A549 (cell line): ENCODE measurements around the gene YPEL4. TPM values are rescaled to one million over a fixed set of nuclear protein-coding genes. Genes with fewer than 3 reads are reported as not detected.

ENCODE experiments used
- ATAC-seq, 2 experiments: fragments of 200-7000 bp in 1 of 2; fragments of >200 bp in 1 of 2; cut with Nextera tagmentation in 1 of 2; cut with Tn5 transposase in 1 of 2; 3 replicates each; pipeline versions ENCODE4 v1.8.0 to v1.9.1; 2018 to 2020; ENCODE audit warnings: mild to moderate bottlenecking in 1 of 2, moderate library complexity in 1 of 2
- CTCF ChIA-PET: fragments of 300-600 bp; sonication (Branson Sonifier 250); formaldehyde crosslinking; extraction: SDS; loops from one replicate; lab custom pipeline; 2021; ENCODE audit warnings: antibody characterized with exemption, inconsistent platforms; lab: Yijun Ruan, JAX
- POLR2A ChIA-PET: fragments of 350-600 bp; formaldehyde crosslinking; extraction: SDS; loops from one replicate; lab custom pipeline; 2021; ENCODE audit warnings: antibody characterized with exemption, inconsistent platforms; lab: Yijun Ruan, JAX
- DNase-seq, 2 experiments: peaks; one replicate each; pipeline versions ENCODE4 v3.0.0 to v3.0.0-alpha.2; 2011 to 2016; ENCODE audit warnings: low read depth in 1 of 2, low spot score in 1 of 2
- FAIRE-seq: peaks from 2 replicates; lab custom pipeline; 2011; peaks lifted over from hg19 to GRCh38; lab: Jason Lieb, UNC
- H3K27ac ChIP-seq, 2 experiments: fragments of >200 bp; sonication (Bioruptor Twin); formaldehyde crosslinking; 3 replicates each; pipeline ENCODE4 v1.5.1; 2016 to 2017
- H3K4me1 ChIP-seq: fragments of >200 bp; sonication (Bioruptor Twin); formaldehyde crosslinking; 3 replicates; pipeline ENCODE4 v1.6.1; 2016
- H3K4me2 ChIP-seq: fragments of >200 bp; sonication (Bioruptor Twin); formaldehyde crosslinking; 3 replicates; pipeline ENCODE4 v1.6.1; 2016
- H3K4me3 ChIP-seq: fragments of >200 bp; sonication (Bioruptor Twin); formaldehyde crosslinking; 3 replicates; pipeline ENCODE4 v1.5.1; 2016
- H3K9me3 ChIP-seq: fragments of >200 bp; sonication (Bioruptor Twin); formaldehyde crosslinking; 3 replicates; pipeline ENCODE4 v1.6.1; 2016
- BHLHE40 ChIP-seq: IDR thresholded peaks from 2 replicates; pipeline ENCODE4 v1.6.1; 2012; ENCODE audit warnings: low read depth, low read length, inconsistent platforms
- CEBPB ChIP-seq, 2 experiments: fragments of >200 bp in 1 of 2; sonication (Bioruptor Twin) in 1 of 2; formaldehyde crosslinking in 1 of 2; IDR thresholded peaks; 2 replicates each; pipeline ENCODE4 v1.6.1; 2012 to 2016
- CHD2 ChIP-seq: fragments of 150-350 bp; IDR thresholded peaks from 2 replicates; pipeline ENCODE4 v1.6.1; 2014; ENCODE audit warnings: low read length; ENCODE audit not compliant: partially characterized antibody
- EHF ChIP-seq: fragments of 250-450 bp; sonication (Bioruptor Pico); IDR thresholded peaks from 2 replicates; pipeline ENCODE4 v1.5.0; 2020; ENCODE audit warnings: mild to moderate bottlenecking
- EP300 ChIP-seq, 2 experiments: fragments of >200 bp; sonication (Bioruptor Twin); formaldehyde crosslinking; IDR thresholded peaks; 2 replicates in 1 of 2; 3 replicates in 1 of 2; pipeline ENCODE4 v1.6.1; 2016 to 2017
- ESRRA ChIP-seq: fragments of 150-350 bp; IDR thresholded peaks from 2 replicates; pipeline ENCODE4 v1.6.1; 2014; ENCODE audit warnings: mild to moderate bottlenecking, low read length, borderline replicate concordance
- FOSB ChIP-seq: fragments of 250-450 bp; sonication (Bioruptor Pico); IDR thresholded peaks from 2 replicates; pipeline ENCODE4 v1.5.0; 2020; ENCODE audit warnings: mild to moderate bottlenecking, moderate library complexity
- FOSL2 ChIP-seq, 2 experiments: fragments of 450-650 bp in 1 of 2; fragments of >200 bp in 1 of 2; sonication (Bioruptor Twin) in 1 of 2; formaldehyde crosslinking; IDR thresholded peaks; 2 replicates each; pipeline versions ENCODE4 v1.5.0 to v1.6.1; 2016 to 2020; ENCODE audit warnings: mild to moderate bottlenecking in 1 of 2, moderate library complexity in 1 of 2
- FOXS1 ChIP-seq: fragments of 250-450 bp; sonication (Bioruptor Pico); IDR thresholded peaks from 2 replicates; pipeline ENCODE4 v1.5.0; 2020; ENCODE audit warnings: mild to moderate bottlenecking, moderate library complexity
- HEYL ChIP-seq: fragments of 250-450 bp; sonication (Bioruptor Pico); IDR thresholded peaks from 2 replicates; pipeline ENCODE4 v1.8.0; 2021; ENCODE audit warnings: mild to moderate bottlenecking, moderate library complexity
- HOXA7 ChIP-seq: fragments of 250-450 bp; sonication (Bioruptor Pico); IDR thresholded peaks from 2 replicates; pipeline ENCODE4 v1.5.0; 2020; ENCODE audit warnings: mild to moderate bottlenecking, moderate library complexity
- HOXB13 ChIP-seq: fragments of 250-450 bp; sonication (Bioruptor Pico); IDR thresholded peaks from 2 replicates; pipeline ENCODE4 v1.5.0; 2020; ENCODE audit warnings: low read depth, mild to moderate bottlenecking, moderate library complexity
- JUN ChIP-seq, 2 experiments: fragments of >200 bp; sonication (Bioruptor Twin); formaldehyde crosslinking; IDR thresholded peaks; 2 replicates in 1 of 2; 3 replicates in 1 of 2; pipeline ENCODE4 v1.6.1; 2016 to 2017
- NFE2L2 ChIP-seq: fragments of 150-350 bp; conservative IDR thresholded peaks from 2 replicates; pipeline ENCODE4 v1.6.1; 2014; ENCODE audit warnings: low read length
- NPAS2 ChIP-seq: fragments of 250-450 bp; sonication (Bioruptor Pico); IDR thresholded peaks from 2 replicates; pipeline ENCODE4 v1.8.0; 2022; ENCODE audit warnings: mild to moderate bottlenecking, moderate library complexity, borderline replicate concordance
- PHF8 ChIP-seq: fragments of 200-600 bp; sonication (generic); IDR thresholded peaks from 2 replicates; pipeline ENCODE4 v1.6.1; 2016; ENCODE audit warnings: low read depth, mild to moderate bottlenecking, antibody characterized with exemption, moderate library complexity, borderline replicate concordance
- POLR2A ChIP-seq: IDR thresholded peaks from 2 replicates; pipeline ENCODE4 v1.6.1; 2012; ENCODE audit warnings: mild to moderate bottlenecking, low read length
- RCOR1 ChIP-seq: fragments of 150-350 bp; IDR thresholded peaks from 2 replicates; pipeline ENCODE4 v1.6.1; 2014; ENCODE audit warnings: antibody characterized with exemption, low read length, low read depth
- RNF2 ChIP-seq: fragments of 200-600 bp; sonication (generic); IDR thresholded peaks from 2 replicates; pipeline ENCODE4 v1.6.1; 2016; ENCODE audit warnings: low read depth, mild to moderate bottlenecking, antibody characterized with exemption, moderate library complexity, borderline replicate concordance
- TFCP2L1 ChIP-seq: fragments of 250-450 bp; sonication (Bioruptor Pico); IDR thresholded peaks from 2 replicates; pipeline ENCODE4 v1.5.0; 2021; ENCODE audit warnings: mild to moderate bottlenecking
- TP53 ChIP-seq: fragments of 250-450 bp; sonication (Bioruptor Pico); IDR thresholded peaks from 2 replicates; pipeline ENCODE4 v1.5.0; 2021; ENCODE audit warnings: mild to moderate bottlenecking, moderate library complexity
- ZC3H11A ChIP-seq: fragments of 450-650 bp; IDR thresholded peaks from 2 replicates; pipeline ENCODE4 v1.6.1; 2014; ENCODE audit warnings: antibody characterized with exemption, mild to moderate bottlenecking
- ZNF302 ChIP-seq: fragments of 250-450 bp; sonication (Bioruptor Pico); IDR thresholded peaks from 2 replicates; pipeline ENCODE4 v1.9.0; 2021; ENCODE audit warnings: inconsistent platforms, mild to moderate bottlenecking, moderate library complexity
- ZSCAN20 ChIP-seq: fragments of 250-450 bp; sonication (Bioruptor Pico); IDR thresholded peaks from 2 replicates; pipeline ENCODE4 v1.8.0; 2022; ENCODE audit warnings: mild to moderate bottlenecking, moderate library complexity
- WGBS: methylation state at CpG from one replicate; pipeline ENCODE4 v1.1.6; 2017; ENCODE audit errors: missing lambda C conversion rate; 5-methylcytosine and 5-hydroxymethylcytosine counted together
- polyA plus RNA-seq, 4 experiments: library from polyadenylated mRNA; depleted of rRNA in 3 of 4; stranded (reverse); fragments of >200 nt; fragmentation: RNase III in 1 of 4; extraction: RNeasy Plus Mini Kit Qiagen cat#74134 plus additional on column Dnase treatment in 1 of 4; gene quantifications; 2 replicates in 3 of 4; 3 replicates in 1 of 4; pipeline ENCODE4 v1.2.3, GENCODE V29; 2011 to 2017
- TF ChIP-seq, protein P1 (sequence below): fragments of 200-600 bp; sonication (generic); IDR thresholded peaks from 2 replicates; pipeline ENCODE4 v1.6.1; 2016; ENCODE audit warnings: antibody characterized with exemption, mild to moderate bottlenecking, moderate library complexity
- TF ChIP-seq, protein P2 (sequence below): fragments of >200 bp; sonication (Bioruptor Twin); formaldehyde crosslinking; IDR thresholded peaks from 2 replicates; pipeline ENCODE4 v1.6.1; 2016

Gene YPEL4
- polyA plus RNA-seq, 2 of the 4 experiments (the other 2 are of a cell fraction): 0.04 to 0.06 TPM

DNA sequence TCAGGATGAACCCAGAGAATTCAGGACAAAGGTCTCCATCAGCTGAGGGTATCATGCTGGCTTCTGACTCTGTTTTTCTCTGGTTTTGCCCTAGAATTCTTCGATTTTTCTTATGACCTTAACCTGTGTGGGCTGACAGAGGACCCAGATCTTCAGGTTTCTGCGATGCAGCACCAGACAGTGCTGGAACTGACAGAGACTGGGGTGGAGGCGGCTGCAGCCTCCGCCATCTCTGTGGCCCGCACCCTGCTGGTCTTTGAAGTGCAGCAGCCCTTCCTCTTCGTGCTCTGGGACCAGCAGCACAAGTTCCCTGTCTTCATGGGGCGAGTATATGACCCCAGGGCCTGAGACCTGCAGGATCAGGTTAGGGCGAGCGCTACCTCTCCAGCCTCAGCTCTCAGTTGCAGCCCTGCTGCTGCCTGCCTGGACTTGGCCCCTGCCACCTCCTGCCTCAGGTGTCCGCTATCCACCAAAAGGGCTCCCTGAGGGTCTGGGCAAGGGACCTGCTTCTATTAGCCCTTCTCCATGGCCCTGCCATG lies 35.4 kb downstream of the YPEL4 start:
- no peak for TF ChIP-seq ZSCAN20 (CRISPR knock-in tag)
- TF ChIP-seq TP53: no peak
- TF ChIP-seq FOSB (CRISPR knock-in tag): no peak
- no peak for TF ChIP-seq BHLHE40
- TF ChIP-seq NFE2L2: no peak
- TF ChIP-seq EHF: no peak
- no peak for TF ChIP-seq PHF8
- no peak for TF ChIP-seq ESRRA
- no peak for TF ChIP-seq CEBPB (IDR thresholded peaks at IDR 0.05)
- TF ChIP-seq HOXB13 (CRISPR knock-in tag): no peak
- no peak for TF ChIP-seq FOXS1 (CRISPR knock-in tag)
- H3K27ac ChIP-seq: no peak overlapping the region
- ChIA-PET POLR2A (no interaction called here), CTCF (interaction anchor here (0.9 to 1.4 kb wide), 2 partner anchors 27 to 46 kb away, joined by 3 to 5 read pairs; partner anchors contain the start of gene UBE2L6)
- WGBS: 43% methylated on average over 8 of the region's 10 CpGs
- no peak overlapping the region for H3K4me3 ChIP-seq
- H3K9me3 ChIP-seq: peaks cover 19% of the 10 kb centered on the region
- H3K4me2 ChIP-seq: no peak overlapping the region
- H3K4me1 ChIP-seq: no peaks in the 10 kb centered on the region
- no peak for DNase-seq
- peak in 1 of 2 experiments; percentile 19; a peak in 2 of 6 replicates for ATAC-seq
- FAIRE-seq: no peak

DNA sequence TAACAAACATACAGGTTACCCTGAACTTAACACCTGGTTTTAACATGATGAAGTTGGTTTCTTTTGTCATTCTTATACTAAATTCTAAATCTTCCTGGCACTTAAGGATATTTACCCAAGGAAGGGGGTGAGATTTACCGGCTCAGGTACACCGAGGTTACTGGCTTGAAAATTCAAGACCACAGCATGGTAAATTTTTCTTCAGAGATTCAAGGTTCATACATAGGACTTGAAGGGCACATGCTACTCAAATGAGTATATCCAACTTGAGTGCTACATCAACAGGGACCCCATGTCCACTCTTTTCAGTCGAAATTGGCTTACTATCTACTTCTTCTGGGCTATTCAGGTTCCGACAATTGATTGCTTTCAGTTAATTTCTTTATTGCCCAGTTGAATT lies 39.5 kb downstream of the YPEL4 start:
- DNase-seq (no peak), FAIRE-seq (no peak), ATAC-seq (no peak)
- Histone ChIP-seq H3K4me3 (no peak overlapping the region), H3K9me3 (no peaks in the 10 kb centered on the region), H3K4me2 (no peak overlapping the region), H3K27ac (no peak overlapping the region), H3K4me1 (no peaks in the 10 kb centered on the region)
- TF ChIP-seq ZC3H11A (no peak), TFCP2L1 (no peak), CHD2 (no peak), HOXA7 (CRISPR knock-in tag) (no peak), CEBPB (IDR thresholded peaks at IDR 0.05) (no peak), FOSB (CRISPR knock-in tag) (no peak), EP300 (IDR thresholded peaks at IDR 0.05) (no peak), JUN (IDR thresholded peaks at IDR 0.05) (no peak), RNF2 (no peak), NPAS2 (CRISPR knock-in tag) (no peak), RCOR1 (no peak), HEYL (CRISPR knock-in tag) (no peak), POLR2A (no peak), ZNF302 (CRISPR knock-in tag) (no peak), FOSL2 (IDR thresholded peaks at IDR 0.05) (no peak), FOSL2 (CRISPR knock-in tag; IDR thresholded peaks at IDR 0.05) (no peak)
- TF ChIP-seq, protein P1, sequence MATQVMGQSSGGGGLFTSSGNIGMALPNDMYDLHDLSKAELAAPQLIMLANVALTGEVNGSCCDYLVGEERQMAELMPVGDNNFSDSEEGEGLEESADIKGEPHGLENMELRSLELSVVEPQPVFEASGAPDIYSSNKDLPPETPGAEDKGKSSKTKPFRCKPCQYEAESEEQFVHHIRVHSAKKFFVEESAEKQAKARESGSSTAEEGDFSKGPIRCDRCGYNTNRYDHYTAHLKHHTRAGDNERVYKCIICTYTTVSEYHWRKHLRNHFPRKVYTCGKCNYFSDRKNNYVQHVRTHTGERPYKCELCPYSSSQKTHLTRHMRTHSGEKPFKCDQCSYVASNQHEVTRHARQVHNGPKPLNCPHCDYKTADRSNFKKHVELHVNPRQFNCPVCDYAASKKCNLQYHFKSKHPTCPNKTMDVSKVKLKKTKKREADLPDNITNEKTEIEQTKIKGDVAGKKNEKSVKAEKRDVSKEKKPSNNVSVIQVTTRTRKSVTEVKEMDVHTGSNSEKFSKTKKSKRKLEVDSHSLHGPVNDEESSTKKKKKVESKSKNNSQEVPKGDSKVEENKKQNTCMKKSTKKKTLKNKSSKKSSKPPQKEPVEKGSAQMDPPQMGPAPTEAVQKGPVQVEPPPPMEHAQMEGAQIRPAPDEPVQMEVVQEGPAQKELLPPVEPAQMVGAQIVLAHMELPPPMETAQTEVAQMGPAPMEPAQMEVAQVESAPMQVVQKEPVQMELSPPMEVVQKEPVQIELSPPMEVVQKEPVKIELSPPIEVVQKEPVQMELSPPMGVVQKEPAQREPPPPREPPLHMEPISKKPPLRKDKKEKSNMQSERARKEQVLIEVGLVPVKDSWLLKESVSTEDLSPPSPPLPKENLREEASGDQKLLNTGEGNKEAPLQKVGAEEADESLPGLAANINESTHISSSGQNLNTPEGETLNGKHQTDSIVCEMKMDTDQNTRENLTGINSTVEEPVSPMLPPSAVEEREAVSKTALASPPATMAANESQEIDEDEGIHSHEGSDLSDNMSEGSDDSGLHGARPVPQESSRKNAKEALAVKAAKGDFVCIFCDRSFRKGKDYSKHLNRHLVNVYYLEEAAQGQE: no peak
- TF ChIP-seq, protein P2, sequence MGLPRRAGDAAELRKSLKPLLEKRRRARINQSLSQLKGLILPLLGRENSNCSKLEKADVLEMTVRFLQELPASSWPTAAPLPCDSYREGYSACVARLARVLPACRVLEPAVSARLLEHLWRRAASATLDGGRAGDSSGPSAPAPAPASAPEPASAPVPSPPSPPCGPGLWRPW: no peak
- ChIA-PET CTCF (interaction anchor here (0.7 to 2.8 kb wide), 4 partner anchors 30 to 117 kb away, joined by 3 to 12 read pairs (median 4); partner anchors contain the start of gene UBE2L6), POLR2A (no interaction called here)
- 53% methylated on average over 4 of the region's 4 CpGs for WGBS
